ENCODE results near the gene AREG.

AREG gene

DNA sequence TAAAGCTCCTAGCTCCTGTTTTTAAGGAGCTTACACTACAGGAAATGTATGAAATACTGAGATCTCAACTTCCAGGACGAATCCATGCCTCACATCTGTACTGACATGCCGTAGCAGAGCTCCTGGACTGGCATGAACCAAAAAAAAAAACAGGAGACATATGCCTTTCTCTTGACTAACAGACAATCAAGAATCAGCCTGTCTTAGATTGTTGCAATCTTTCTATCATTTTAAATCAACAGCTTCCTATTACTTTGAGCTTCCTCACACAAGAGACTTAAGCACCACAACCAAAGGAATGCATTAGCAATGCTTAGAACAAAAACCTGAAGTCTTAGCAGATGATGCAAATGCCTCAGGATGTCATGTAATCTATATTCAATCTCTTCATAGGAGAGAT lies 34.7 kb upstream of the AREG start:
- DNase-seq, result no peak
- H3K4me3 ChIP-seq (ENCODE audit: low read length), result no peak overlapping the region
- TF ChIP-seq EZH2phosphoT487 (IDR thresholded peaks at IDR 0.05; ENCODE audit: low read length), result no peak
- TF ChIP-seq CTCF (IDR thresholded peaks at IDR 0.05; ENCODE audit: low read length), result no peak
- TF ChIP-seq EZH2 (optimal IDR thresholded peaks at IDR 0.05; ENCODE audit: low read depth, low read length), result no peak
- no peak overlapping the region for H3K9ac ChIP-seq (ENCODE audit: low read length)
- no peaks in the 10 kb centered on the region for H3K4me1 ChIP-seq (ENCODE audit: low read length)
- no peak overlapping the region for H2AFZ ChIP-seq (ENCODE audit: low read length)
- no peaks in the 10 kb centered on the region for H3K9me3 ChIP-seq (replicated peaks; ENCODE audit: insufficient read depth, low read length)
- H3K36me3 ChIP-seq (replicated peaks; ENCODE audit: insufficient read depth, low read length), result no peaks in the 10 kb centered on the region
- no peaks in the 10 kb centered on the region for H4K20me1 ChIP-seq (ENCODE audit: insufficient read depth, low read length)
- no peak overlapping the region for H3K27ac ChIP-seq (ENCODE audit: low read length)
- H3K79me2 ChIP-seq (ENCODE audit: low read length), result no peaks in the 10 kb centered on the region
- no peaks in the 10 kb centered on the region for H3F3A ChIP-seq (ENCODE audit: insufficient read depth, low read length)
- H3K9me2 ChIP-seq (replicated peaks; ENCODE audit: insufficient read depth, low read length), result peaks cover 4% of the 10 kb centered on the region; the same call in 1 of the 2 replicates
- no peaks in the 10 kb centered on the region for H3K27me3 ChIP-seq (replicated peaks; ENCODE audit: insufficient read depth, low read length)
- no peak overlapping the region for H3K4me2 ChIP-seq (ENCODE audit: low read depth, low read length)

DNA sequence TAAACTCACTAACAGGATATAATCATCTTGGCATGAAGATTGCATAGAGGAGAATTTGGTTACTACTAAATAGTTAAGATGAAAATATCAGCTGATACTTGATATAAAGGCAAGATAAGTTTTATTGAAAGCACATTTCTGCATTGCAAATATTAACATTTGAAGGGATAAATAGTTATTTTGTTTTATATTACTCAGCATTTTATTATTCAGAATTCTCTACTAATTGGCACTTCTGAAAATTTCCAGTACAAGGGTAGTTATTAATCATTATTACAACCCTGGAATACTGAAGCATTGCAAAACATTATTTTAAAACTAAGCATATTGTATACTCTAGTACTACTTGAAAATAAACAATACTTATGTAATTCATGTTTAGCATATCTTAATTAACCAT lies 32.7 kb upstream of the AREG start:
- no peak overlapping the region for H3K27ac ChIP-seq (ENCODE audit: low read length)
- H3F3A ChIP-seq (ENCODE audit: insufficient read depth, low read length), result no peaks in the 10 kb centered on the region
- no peak overlapping the region for H3K9ac ChIP-seq (ENCODE audit: low read length)
- no peak overlapping the region for H3K4me3 ChIP-seq (ENCODE audit: low read length)
- no peaks in the 10 kb centered on the region for H4K20me1 ChIP-seq (ENCODE audit: insufficient read depth, low read length)
- H2AFZ ChIP-seq (ENCODE audit: low read length), result no peak overlapping the region
- TF ChIP-seq CTCF (IDR thresholded peaks at IDR 0.05; ENCODE audit: low read length), result no peak
- no peak for TF ChIP-seq EZH2phosphoT487 (IDR thresholded peaks at IDR 0.05; ENCODE audit: low read length)
- TF ChIP-seq EZH2 (optimal IDR thresholded peaks at IDR 0.05; ENCODE audit: low read depth, low read length), result no peak
- H3K9me3 ChIP-seq (replicated peaks; ENCODE audit: insufficient read depth, low read length), result no peaks in the 10 kb centered on the region
- H3K4me2 ChIP-seq (ENCODE audit: low read depth, low read length), result no peak overlapping the region
- no peak for DNase-seq
- no peaks in the 10 kb centered on the region for H3K79me2 ChIP-seq (ENCODE audit: low read length)
- H3K4me1 ChIP-seq (ENCODE audit: low read length), result no peaks in the 10 kb centered on the region
- no peaks in the 10 kb centered on the region for H3K36me3 ChIP-seq (replicated peaks; ENCODE audit: insufficient read depth, low read length)
- no peaks in the 10 kb centered on the region for H3K27me3 ChIP-seq (replicated peaks; ENCODE audit: insufficient read depth, low read length)
- H3K9me2 ChIP-seq (replicated peaks; ENCODE audit: insufficient read depth, low read length), result peaks cover 4% of the 10 kb centered on the region; the same call in 1 of the 2 replicates

DNA sequence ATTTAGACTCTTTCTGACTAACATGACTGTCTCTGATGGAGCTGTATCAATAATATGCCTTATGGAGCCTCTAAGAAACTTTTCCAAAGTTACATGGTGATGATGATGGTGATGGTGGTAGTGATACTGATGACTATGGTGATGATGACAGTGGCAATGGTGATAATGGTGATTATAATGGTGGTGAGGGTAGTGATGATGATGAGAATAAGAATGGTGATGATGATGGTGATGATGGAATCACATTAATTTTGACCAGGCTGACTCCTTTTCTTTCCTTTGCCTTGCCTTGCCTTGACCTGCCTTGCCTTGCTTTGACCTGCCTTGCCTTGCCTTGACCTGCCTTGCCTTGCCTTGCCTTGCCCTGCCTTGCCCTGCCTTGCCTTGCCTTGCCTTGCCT lies 31.7 kb upstream of the AREG start:
- Histone ChIP-seq H3K9me2 (replicated peaks; ENCODE audit: insufficient read depth, low read length) (peaks cover 4% of the 10 kb centered on the region; the same call in 1 of the 2 replicates), H3K4me1 (ENCODE audit: low read length) (no peaks in the 10 kb centered on the region), H3K36me3 (replicated peaks; ENCODE audit: insufficient read depth, low read length) (no peaks in the 10 kb centered on the region), H3K9ac (ENCODE audit: low read length) (no peak overlapping the region), H3K79me2 (ENCODE audit: low read length) (no peaks in the 10 kb centered on the region), H2AFZ (ENCODE audit: low read length) (no peak overlapping the region), H3K27me3 (replicated peaks; ENCODE audit: insufficient read depth, low read length) (no peaks in the 10 kb centered on the region), H3K9me3 (replicated peaks; ENCODE audit: insufficient read depth, low read length) (no peaks in the 10 kb centered on the region), H3F3A (ENCODE audit: insufficient read depth, low read length) (no peaks in the 10 kb centered on the region), H3K4me2 (ENCODE audit: low read depth, low read length) (no peak overlapping the region), H3K4me3 (ENCODE audit: low read length) (no peak overlapping the region), H4K20me1 (ENCODE audit: insufficient read depth, low read length) (no peaks in the 10 kb centered on the region), H3K27ac (ENCODE audit: low read length) (no peak overlapping the region)
- TF ChIP-seq EZH2 (optimal IDR thresholded peaks at IDR 0.05; ENCODE audit: low read depth, low read length) (no peak), CTCF (IDR thresholded peaks at IDR 0.05; ENCODE audit: low read length) (no peak), EZH2phosphoT487 (IDR thresholded peaks at IDR 0.05; ENCODE audit: low read length) (no peak)
- DNase-seq, result no peak
